Heart right ventricle (tissue), 16 donors: ENCODE measurements around the gene TIAL1. TPM values are rescaled to one million over a fixed set of nuclear protein-coding genes. Genes with fewer than 3 reads are reported as not detected.
"Not testable (repeated sequence)": the region's sequence is repeated elsewhere in the genome, so short reads cannot be mapped to it uniquely, and the experiment has no call there.

Experiments used
- ATAC-seq, 8 donors: fragments of 200-7000 bp; cut with Tn5 transposase; one replicate each; pipeline ENCODE4 v1.9.1; 2020; ENCODE audit warnings: mild to moderate bottlenecking in 8 of 8, moderate library complexity in 8 of 8, moderate number of reproducible peaks in 1 of 8
- DNase-seq, 2 donors: peaks; one replicate each; pipeline ENCODE4 v3.0.0-alpha.2; 2020
- H3K27ac ChIP-seq, 10 donors: fragments of 200-600 bp; sonication (generic) in 2 of 10; one replicate each; pipeline versions ENCODE4 v1.5.0 to v1.8.0; 2020 to 2022; ENCODE audit warnings: mild to moderate bottlenecking in 3 of 10
- H3K27me3 ChIP-seq, 7 donors: fragments of 200-600 bp; one replicate each; pipeline ENCODE4 v1.8.0; 2021 to 2022; ENCODE audit warnings: mild to moderate bottlenecking in 2 of 7
- H3K36me3 ChIP-seq, 9 donors: fragments of 200-600 bp; sonication (generic) in 1 of 9; one replicate each; pipeline versions ENCODE4 v1.5.0 to v1.8.0; 2020 to 2022; ENCODE audit warnings: mild to moderate bottlenecking in 2 of 9
- H3K4me1 ChIP-seq, 9 donors: fragments of 200-600 bp; sonication (generic) in 1 of 9; one replicate each; pipeline versions ENCODE4 v1.5.0 to v1.8.0; 2020 to 2022; ENCODE audit warnings: mild to moderate bottlenecking in 4 of 9
- H3K4me3 ChIP-seq, 10 donors: fragments of 200-600 bp; sonication (generic) in 2 of 10; one replicate each; pipeline versions ENCODE4 v1.5.0 to v1.8.0; 2020 to 2022; ENCODE audit warnings: mild to moderate bottlenecking in 7 of 10, moderate library complexity in 2 of 10
- H3K9me3 ChIP-seq, 11 donors: fragments of 200-600 bp in 10 of 11; sonication (generic) in 2 of 11; one replicate each; pipeline versions ENCODE4 v1.5.0 to v1.8.0; 2013 to 2022; ENCODE audit warnings: mild to moderate bottlenecking in 2 of 11, control low read depth in 1 of 11, moderate library complexity in 1 of 11
- WGBS, 2 donors: extraction: QIAGEN DNeasy Blood & Tissue Kit; methylation state at CpG; one replicate each; pipeline ENCODE4 v1.1.7; 2013; ENCODE audit warnings: inconsistent platforms in 1 of 2; 5-methylcytosine and 5-hydroxymethylcytosine counted together
- intact Hi-C, 10 donors: fragments of 100-400 bp; cut with DNase I; formaldehyde crosslinking; loops; one replicate each; pipeline versions ENCODE4 v1.11.1 to v1.14.2; 2022
- polyA plus RNA-seq, 2 donors: library from polyadenylated mRNA; stranded (reverse); fragments of 200-250 nt; gene quantifications; one replicate each; pipeline ENCODE4 v1.2.3, GENCODE V29; 2013
- total RNA-seq, 10 donors: library from RNA; stranded (reverse); fragmentation: NEBNext Ultra II Directional in 3 of 10; extraction: Animal tissue kit (Norgen Biotek cat#: 25700) in 3 of 10; gene quantifications; one replicate each; pipeline versions ENCODE4 v1.2.1 to v1.2.4, GENCODE V29; 2021 to 2023
- TF ChIP-seq, protein P1 (sequence below), 9 donors: fragments of 200-600 bp; sonication (generic) in 2 of 9; IDR thresholded peaks; one replicate each; pipeline versions ENCODE4 v1.5.0 to v1.8.0; 2021 to 2022; ENCODE audit warnings: antibody characterized with exemption in 9 of 9, mild to moderate bottlenecking in 5 of 9, moderate library complexity in 1 of 9
- donor health status: Arrhythmogenic right ventricular cardiomyopathy.
- donor health status: ischemic (EF 13 %, LVEDD 7.1; RV severe dilation, severe dysfunction).
- donor health status: healthy with polysubstance abuse.
- donor health status: DM: no; HTN: yes; CAD: no.
- donor health status: DM: no; HTN: no; CAD: no.
- donor health status: ischemic (EF 25% LVEDD 6.9; RV normal size, moderate dysfunction).
- donor health status: ischemic (EF 25% LVEDD 5.7; RV mildly dilated, moderate dysfunction).
- donor health status: healthy.
- donor health status: DM: yes; HTN: yes; CAD: no.
- donor health status: Ischemic cardiomyopathy.
- donor health status: ischemic (EF 35%, LVEDD 5.7; RV mildly dilated, moderate dysfunction).
- donor health status: nonischemic (EF 11% LVEDD 7.7; RV severe dilation, severe dysfunction).
- donor health status: DM: yes; HTN: yes; CAD: no.
- donor health status: PGD.
- donor health status: ischemic (EF 29% LVEDD 5.4; RV normal size, mild dysfunction).
- donor health status: nonischemic (EF 23%, LVEDD 6.1; RV moderate dilation, normal function).

TIAL1 gene
- total and polyA plus RNA-seq, 12 donors, result 35.9 to 94.6 (median 69.9) TPM

DNA sequence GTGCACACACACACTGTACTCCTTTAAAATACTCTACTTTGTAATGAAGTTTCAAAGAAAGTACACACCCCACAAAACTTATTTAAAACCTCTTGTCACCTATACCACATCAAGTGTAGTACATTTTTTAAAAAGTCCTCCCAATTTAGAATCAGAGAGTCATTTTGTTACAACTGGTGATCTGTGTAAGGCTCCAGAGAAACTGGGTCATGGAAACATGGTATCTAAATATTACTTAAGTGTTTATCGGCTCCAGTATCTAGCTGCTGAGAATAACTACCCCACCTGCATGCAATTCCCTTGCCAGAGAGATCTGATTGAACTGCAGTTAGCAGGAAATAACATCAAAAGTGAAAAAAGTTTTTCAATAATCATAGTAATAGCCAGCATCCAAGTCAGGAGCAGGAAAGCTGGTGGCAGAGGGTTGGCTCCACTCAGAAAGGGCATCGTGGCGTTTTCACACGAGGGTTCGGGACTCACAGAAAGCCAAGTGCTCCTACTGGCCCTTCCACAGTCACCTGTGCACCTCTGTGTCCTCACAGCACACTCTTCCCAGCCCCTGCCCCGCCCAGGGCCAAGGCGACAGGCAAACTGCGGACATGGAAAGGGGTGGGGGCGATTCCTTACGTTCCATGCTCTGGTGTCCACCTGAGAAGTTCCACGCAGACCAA lies 60.8 kb downstream of the TIAL1 start:
- TF ChIP-seq, protein P1, sequence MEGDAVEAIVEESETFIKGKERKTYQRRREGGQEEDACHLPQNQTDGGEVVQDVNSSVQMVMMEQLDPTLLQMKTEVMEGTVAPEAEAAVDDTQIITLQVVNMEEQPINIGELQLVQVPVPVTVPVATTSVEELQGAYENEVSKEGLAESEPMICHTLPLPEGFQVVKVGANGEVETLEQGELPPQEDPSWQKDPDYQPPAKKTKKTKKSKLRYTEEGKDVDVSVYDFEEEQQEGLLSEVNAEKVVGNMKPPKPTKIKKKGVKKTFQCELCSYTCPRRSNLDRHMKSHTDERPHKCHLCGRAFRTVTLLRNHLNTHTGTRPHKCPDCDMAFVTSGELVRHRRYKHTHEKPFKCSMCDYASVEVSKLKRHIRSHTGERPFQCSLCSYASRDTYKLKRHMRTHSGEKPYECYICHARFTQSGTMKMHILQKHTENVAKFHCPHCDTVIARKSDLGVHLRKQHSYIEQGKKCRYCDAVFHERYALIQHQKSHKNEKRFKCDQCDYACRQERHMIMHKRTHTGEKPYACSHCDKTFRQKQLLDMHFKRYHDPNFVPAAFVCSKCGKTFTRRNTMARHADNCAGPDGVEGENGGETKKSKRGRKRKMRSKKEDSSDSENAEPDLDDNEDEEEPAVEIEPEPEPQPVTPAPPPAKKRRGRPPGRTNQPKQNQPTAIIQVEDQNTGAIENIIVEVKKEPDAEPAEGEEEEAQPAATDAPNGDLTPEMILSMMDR (IDR thresholded peaks at IDR 0.05), result no peak
- intact Hi-C loops, result no loop called here
- DNase-seq (no peak), ATAC-seq (peak in 1 of 8 donors; percentile 8)
- Histone ChIP-seq H3K36me3 (no peaks in the 10 kb centered on the region), H3K9me3 (no peaks in the 10 kb centered on the region), H3K4me3 (peak overlapping the region in 2 of 10 donors; percentile 5 to 18), H3K27ac (peak overlapping the region in 2 of 10 donors; percentile 39 to 64), H3K27me3 (peaks cover 0 to 5% (median 0%) of the 10 kb centered on the region in 7 donors), H3K4me1 (peaks cover 0 to 67% (median 0%) of the 10 kb centered on the region in 9 donors)
- WGBS, 2 donors, result 80 to 84% methylated on average over 11 of the region's 11 CpGs

DNA sequence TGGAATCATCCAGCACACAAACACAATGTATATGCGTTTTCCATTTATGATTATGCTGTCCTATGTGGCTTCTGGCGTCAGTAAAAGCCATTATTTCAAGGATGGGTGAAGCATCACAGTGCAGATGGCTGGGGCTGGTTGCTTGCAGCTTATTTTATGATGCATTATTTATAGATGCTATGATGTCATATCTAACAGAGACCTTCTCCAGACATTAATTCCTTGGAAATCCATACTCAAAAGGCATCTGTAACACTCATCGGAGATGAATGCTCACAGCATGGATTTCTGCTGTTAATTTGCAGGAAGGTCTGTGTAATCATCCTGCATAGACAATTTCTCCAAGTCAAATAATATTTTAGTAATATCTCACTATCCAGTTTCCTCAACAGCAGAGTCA lies 61.5 kb downstream of the TIAL1 start:
- Histone ChIP-seq H3K4me3 (no peak overlapping the region), H3K27me3 (no peaks in the 10 kb centered on the region), H3K27ac (no peak overlapping the region), H3K36me3 (no peaks in the 10 kb centered on the region), H3K9me3 (no peaks in the 10 kb centered on the region), H3K4me1 (peaks cover 0 to 61% (median 0%) of the 10 kb centered on the region in 9 donors)
- ATAC-seq (no peak), DNase-seq (no peak)
- intact Hi-C loops, result no loop called here
- 74 to 75% methylated on average over 3 of the region's 3 CpGs for WGBS, 2 donors
- TF ChIP-seq, protein P1 (IDR thresholded peaks at IDR 0.05), result no peak

DNA sequence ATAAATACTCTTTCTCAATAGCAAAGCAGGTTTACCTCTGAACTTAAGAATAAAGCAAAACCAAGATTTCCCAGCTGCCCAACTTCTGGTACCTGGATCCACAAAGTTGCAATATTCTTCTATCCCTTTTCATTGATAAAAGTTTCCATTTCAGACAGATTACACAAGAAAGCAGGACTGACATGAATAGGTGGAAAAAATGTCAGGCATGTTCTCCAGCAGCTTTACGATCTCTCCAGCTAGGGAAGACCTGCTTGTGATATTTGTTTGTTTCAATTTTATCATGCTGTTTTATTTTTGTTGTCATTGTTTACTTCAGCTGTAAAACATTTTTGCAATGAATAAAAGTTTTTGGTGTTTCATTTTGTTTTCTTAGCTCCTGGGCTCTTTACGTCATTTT lies 63.3 kb downstream of the TIAL1 start:
- TF ChIP-seq, protein P1 (IDR thresholded peaks at IDR 0.05), result no peak
- intact Hi-C loops, result no loop called here
- Histone ChIP-seq H3K4me1 (peaks cover 0 to 43% (median 0%) of the 10 kb centered on the region in 9 donors), H3K27ac (no peak overlapping the region), H3K36me3 (no peaks in the 10 kb centered on the region), H3K9me3 (no peaks in the 10 kb centered on the region), H3K4me3 (no peak overlapping the region), H3K27me3 (no peaks in the 10 kb centered on the region)
- DNase-seq (no peak), ATAC-seq (no peak)
- WGBS, 2 donors, result 98 to 99% methylated on average over 2 of the region's 2 CpGs

DNA sequence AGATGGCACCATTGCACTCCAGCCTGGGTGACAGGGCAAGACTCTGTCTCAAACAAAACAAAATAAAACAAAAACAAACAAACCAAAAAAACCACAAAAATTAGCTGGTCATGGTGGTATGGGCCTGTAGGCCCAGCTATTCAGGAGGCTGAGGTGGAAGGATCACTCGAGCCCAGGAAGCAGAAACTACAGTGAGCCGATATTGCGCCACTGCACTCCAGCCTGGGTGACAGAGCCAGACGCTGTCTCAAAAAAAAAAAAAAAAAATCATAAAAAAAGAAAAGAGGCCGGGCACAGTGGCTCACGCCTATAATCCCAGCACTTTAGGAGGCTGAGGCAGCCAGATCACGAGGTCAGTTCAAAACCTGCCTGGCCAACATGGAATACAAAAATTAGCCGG lies 64.0 kb downstream of the TIAL1 start:
- H3K27me3 ChIP-seq, DNase-seq, H3K4me3 ChIP-seq, H3K27ac ChIP-seq, intact Hi-C loops, H3K9me3 ChIP-seq, ATAC-seq, H3K36me3 ChIP-seq: not testable (repeated sequence)
- WGBS, 2 donors, result 93% methylated on average over 7 to 8 of the region's 8 CpGs
- peaks cover 0 to 37% (median 0%) of the 10 kb centered on the region in 9 donors for H3K4me1 ChIP-seq

DNA sequence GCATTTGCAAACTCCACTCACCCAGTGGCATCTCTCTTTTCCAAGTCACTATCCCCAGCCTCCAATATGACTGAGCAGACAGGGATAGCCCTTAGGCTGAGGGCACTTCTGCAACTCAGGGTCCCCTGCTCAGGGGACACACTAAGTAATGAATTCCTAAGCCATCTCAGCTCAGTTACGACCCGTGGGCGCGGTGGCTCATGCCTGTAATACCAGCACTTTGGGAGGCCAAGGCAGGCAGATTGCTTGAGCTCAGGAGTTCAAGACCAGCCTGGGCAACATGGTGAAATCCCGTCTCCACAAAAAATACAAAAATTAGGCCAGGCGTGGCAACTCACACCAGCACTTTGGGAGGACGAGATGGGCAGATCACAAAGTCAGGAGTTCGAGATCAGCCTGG lies 64.5 kb downstream of the TIAL1 start:
- peaks cover 0 to 31% (median 0%) of the 10 kb centered on the region in 9 donors for H3K4me1 ChIP-seq
- ATAC-seq, H3K27ac ChIP-seq, intact Hi-C loops, DNase-seq, H3K27me3 ChIP-seq, H3K4me3 ChIP-seq, H3K9me3 ChIP-seq, H3K36me3 ChIP-seq: not testable (repeated sequence)
- WGBS, 2 donors, result 86 to 90% methylated on average over 8 of the region's 8 CpGs
